Endodermal cell (in vitro differentiated cells): Measurements from ENCODE around the gene IGSF3. TPM values are rescaled to one million over a fixed set of nuclear protein-coding genes. Genes with fewer than 3 reads are reported as not detected.

ENCODE experiments used
- DNase-seq: peaks from one replicate; pipeline ENCODE4 v3.0.0-alpha.2; 2017
- H3K27ac ChIP-seq: 2 replicates; pipeline ENCODE4 v1.5.1; 2013; ENCODE audit warnings: mild to moderate bottlenecking, low read depth, low read length, moderate library complexity
- H3K27me3 ChIP-seq: 2 replicates; pipeline ENCODE4 v1.6.1; 2013; ENCODE audit warnings: mild to moderate bottlenecking, low read length, moderate library complexity; ENCODE audit not compliant: insufficient read depth, control insufficient read depth, poor library complexity, severe bottlenecking
- H3K36me3 ChIP-seq: 2 replicates; pipeline ENCODE4 v1.7.0; 2013; ENCODE audit warnings: mild to moderate bottlenecking, low read length, moderate library complexity; ENCODE audit not compliant: control insufficient read depth, insufficient read depth
- H3K4me1 ChIP-seq: one replicate; pipeline ENCODE4 v1.7.0; 2013; ENCODE audit warnings: low read length; ENCODE audit not compliant: control insufficient read depth, insufficient read depth
- H3K4me3 ChIP-seq: 2 replicates; pipeline ENCODE4 v1.5.1; 2013; ENCODE audit warnings: mild to moderate bottlenecking, low read length, moderate library complexity
- H3K9ac ChIP-seq: 2 replicates; pipeline ENCODE4 v1.6.1; 2013; ENCODE audit warnings: mild to moderate bottlenecking, low read length, moderate library complexity; ENCODE audit not compliant: poor library complexity, severe bottlenecking; ENCODE audit errors: extremely low read depth
- H3K9me3 ChIP-seq: 2 replicates; pipeline ENCODE4 v1.6.1; 2013; ENCODE audit warnings: mild to moderate bottlenecking, low read length, moderate library complexity; ENCODE audit not compliant: control insufficient read depth
- H3K27ac Mint-ChIP-seq: 2 replicates; pipeline ENCODE4 v1.8.0; 2020; ENCODE audit warnings: mixed read lengths
- H3K27me3 Mint-ChIP-seq: 2 replicates; pipeline ENCODE4 v1.8.0; 2021; ENCODE audit warnings: mild to moderate bottlenecking, mixed read lengths; ENCODE audit not compliant: insufficient read depth
- H3K36me3 Mint-ChIP-seq: 2 replicates; pipeline ENCODE4 v1.8.0; 2020; ENCODE audit warnings: low read depth, mixed read lengths
- H3K4me1 Mint-ChIP-seq: 2 replicates; pipeline ENCODE4 v1.8.0; 2020; ENCODE audit warnings: mixed read lengths
- H3K4me3 Mint-ChIP-seq: 2 replicates; pipeline ENCODE4 v1.8.0; 2020; ENCODE audit warnings: mild to moderate bottlenecking, moderate library complexity, mixed read lengths
- H3K9me3 Mint-ChIP-seq: 2 replicates; pipeline ENCODE4 v1.8.0; 2020; ENCODE audit warnings: mild to moderate bottlenecking, mixed read lengths
- WGBS, 2 experiments: methylation state at CpG; one replicate each; pipeline versions ENCODE4 v1.1.5 to v1.1.7; 2013; ENCODE audit warnings: missing lambda C conversion rate in 2 of 2, mixed read lengths in 1 of 2; ENCODE audit not compliant: insufficient coverage in 1 of 2, insufficient read length in 1 of 2; 5-methylcytosine and 5-hydroxymethylcytosine counted together
- total RNA-seq, 2 donors: library from RNA; stranded (reverse); fragmentation: NEBNext Ultra II Directional in 1 of 2; extraction: Animal tissue kit (Norgen Biotek cat#: 25700) in 1 of 2; gene quantifications; 2 replicates in 1 of 2; 3 replicates in 1 of 2; pipeline ENCODE4 v1.2.1, GENCODE V29; 2021
- TF ChIP-seq, protein P1 (sequence below): fragments of 200-600 bp; sonication (generic); conservative IDR thresholded peaks from 2 replicates; pipeline ENCODE4 v1.5.0; 2021; ENCODE audit warnings: antibody characterized with exemption, mild to moderate bottlenecking

IGSF3 gene
- total RNA-seq, 2 donors from 2014 or later: 35.0 to 36.7 TPM

GRCh38 chr1:116710420-116711262 is 43.1 kb upstream of the IGSF3 start:
- Histone ChIP-seq H3K36me3 (no peaks in the 10 kb centered on the region), H3K9me3 (peaks cover 6% of the 10 kb centered on the region), H3K27me3 (no peaks in the 10 kb centered on the region), H3K9ac (no peak overlapping the region), H3K4me3 (no peak overlapping the region), H3K4me1 (no peaks in the 10 kb centered on the region), H3K27ac (no peak overlapping the region)
- Mint-ChIP-seq H3K9me3 (peaks cover 9% of the 10 kb centered on the region), H3K27ac (no peak overlapping the region), H3K4me1 (peaks cover 12% of the 10 kb centered on the region), H3K36me3 (no peaks in the 10 kb centered on the region), H3K27me3 (no peaks in the 10 kb centered on the region), H3K4me3 (no peak overlapping the region)
- 78 to 95% methylated on average over 1 to 2 of the region's 2 CpGs for WGBS, 2 experiments
- TF ChIP-seq, protein P1, sequence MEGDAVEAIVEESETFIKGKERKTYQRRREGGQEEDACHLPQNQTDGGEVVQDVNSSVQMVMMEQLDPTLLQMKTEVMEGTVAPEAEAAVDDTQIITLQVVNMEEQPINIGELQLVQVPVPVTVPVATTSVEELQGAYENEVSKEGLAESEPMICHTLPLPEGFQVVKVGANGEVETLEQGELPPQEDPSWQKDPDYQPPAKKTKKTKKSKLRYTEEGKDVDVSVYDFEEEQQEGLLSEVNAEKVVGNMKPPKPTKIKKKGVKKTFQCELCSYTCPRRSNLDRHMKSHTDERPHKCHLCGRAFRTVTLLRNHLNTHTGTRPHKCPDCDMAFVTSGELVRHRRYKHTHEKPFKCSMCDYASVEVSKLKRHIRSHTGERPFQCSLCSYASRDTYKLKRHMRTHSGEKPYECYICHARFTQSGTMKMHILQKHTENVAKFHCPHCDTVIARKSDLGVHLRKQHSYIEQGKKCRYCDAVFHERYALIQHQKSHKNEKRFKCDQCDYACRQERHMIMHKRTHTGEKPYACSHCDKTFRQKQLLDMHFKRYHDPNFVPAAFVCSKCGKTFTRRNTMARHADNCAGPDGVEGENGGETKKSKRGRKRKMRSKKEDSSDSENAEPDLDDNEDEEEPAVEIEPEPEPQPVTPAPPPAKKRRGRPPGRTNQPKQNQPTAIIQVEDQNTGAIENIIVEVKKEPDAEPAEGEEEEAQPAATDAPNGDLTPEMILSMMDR: no peak
- peak; percentile 29 for DNase-seq

DNA sequence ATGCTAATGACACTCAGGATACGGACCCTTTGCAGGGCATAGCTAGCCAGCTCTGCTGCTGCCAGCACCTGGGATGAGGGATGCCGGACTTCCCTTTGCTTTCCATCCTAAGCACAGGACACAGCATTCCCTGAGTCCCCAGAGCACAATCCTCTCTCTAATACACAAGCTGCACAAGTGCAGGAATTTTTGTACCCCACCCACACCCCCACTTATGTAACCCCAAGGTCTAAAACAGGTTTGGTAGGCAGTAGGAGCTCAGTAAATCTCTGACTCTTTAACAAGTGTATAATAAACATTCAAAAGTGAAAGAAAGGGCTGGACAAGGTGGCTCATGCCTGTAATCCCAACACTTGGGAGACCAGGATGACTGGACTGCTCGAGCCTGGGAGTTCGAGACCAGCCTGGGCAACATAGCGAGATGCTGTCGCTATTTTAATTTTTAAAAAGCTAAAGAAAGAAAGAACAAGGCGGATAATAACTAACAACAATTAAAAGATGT is 42.2 kb upstream of the IGSF3 start:
- H3K9ac ChIP-seq: no peak overlapping the region
- WGBS, 2 experiments: 95 to 96% methylated on average over 4 to 7 of the region's 7 CpGs
- H3K36me3 Mint-ChIP-seq: no peaks in the 10 kb centered on the region
- H3K27me3 Mint-ChIP-seq: no peaks in the 10 kb centered on the region
- peaks cover 12% of the 10 kb centered on the region for H3K4me1 Mint-ChIP-seq
- no peak overlapping the region for H3K27ac Mint-ChIP-seq
- peak; percentile 14 for DNase-seq
- TF ChIP-seq, protein P1: no peak
- no peaks in the 10 kb centered on the region for H3K27me3 ChIP-seq
- H3K36me3 ChIP-seq: no peaks in the 10 kb centered on the region
- no peak overlapping the region for H3K27ac ChIP-seq
- no peaks in the 10 kb centered on the region for H3K4me1 ChIP-seq
- H3K9me3 ChIP-seq: peaks cover 6% of the 10 kb centered on the region
- no peak overlapping the region for H3K4me3 ChIP-seq
- peaks cover 9% of the 10 kb centered on the region for H3K9me3 Mint-ChIP-seq
- no peak overlapping the region for H3K4me3 Mint-ChIP-seq

DNA sequence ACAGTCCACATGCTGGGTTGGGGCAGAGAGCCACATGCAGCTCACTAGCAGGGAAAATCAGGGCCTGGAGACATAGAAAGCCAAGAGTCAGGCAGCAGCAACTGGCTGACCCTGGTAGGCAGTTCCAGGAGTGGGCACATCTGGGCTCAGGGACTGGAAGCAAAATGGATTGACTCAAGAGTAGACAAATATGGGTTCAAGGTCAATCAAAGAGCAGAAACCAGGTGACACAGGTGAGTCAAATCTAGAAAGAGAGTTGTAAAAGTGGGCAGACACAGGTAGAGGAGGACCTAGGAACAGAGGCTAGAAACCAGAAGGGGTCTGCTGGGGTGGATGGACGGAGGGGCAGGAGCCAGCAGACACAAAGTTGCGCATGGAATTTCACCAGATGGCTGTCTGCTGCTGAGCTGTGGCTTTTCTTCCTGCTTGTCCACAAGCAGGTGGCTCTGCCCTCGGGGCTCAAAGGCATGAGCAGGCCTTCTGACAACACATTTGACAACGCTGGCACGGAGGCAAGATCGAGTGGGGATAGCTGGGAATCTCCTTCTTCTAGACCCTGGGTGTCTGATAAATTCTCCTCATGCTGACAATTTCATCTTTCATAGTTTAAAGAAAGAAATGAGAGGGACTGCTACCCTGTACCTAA is 40.8 kb upstream of the IGSF3 start:
- WGBS, 2 experiments: 91 to 92% methylated on average over 6 of the region's 6 CpGs

More for the DNA sequence above, 40.8 kb upstream of the IGSF3 start:
- Mint-ChIP-seq H3K4me3 (no peak overlapping the region), H3K4me1 (peaks cover 11% of the 10 kb centered on the region), H3K36me3 (no peaks in the 10 kb centered on the region), H3K9me3 (peaks cover 9% of the 10 kb centered on the region), H3K27ac (no peak overlapping the region), H3K27me3 (no peaks in the 10 kb centered on the region)
- Histone ChIP-seq H3K36me3 (no peaks in the 10 kb centered on the region), H3K27me3 (no peaks in the 10 kb centered on the region), H3K27ac (no peak overlapping the region), H3K9ac (no peak overlapping the region), H3K4me1 (no peaks in the 10 kb centered on the region), H3K4me3 (no peak overlapping the region), H3K9me3 (peaks cover 6% of the 10 kb centered on the region)
- peak; percentile 17 for DNase-seq
- TF ChIP-seq, protein P1: no peak
